RWPE2 (cell line): ENCODE measurements around the gene UEVLD.

Experiments used
- ATAC-seq: fragments of 200-7000 bp; cut with Tn5 transposase; 3 replicates; pipeline ENCODE4 v1.9.1; 2021; ENCODE audit warnings: low read depth
- DNase-seq: peaks from one replicate; pipeline ENCODE4 v3.0.0-alpha.2; 2020; ENCODE audit warnings: low spot score
- H3K27ac ChIP-seq: fragments of 450-650 bp; 2 replicates; pipeline ENCODE4 v1.5.1; 2017; ENCODE audit warnings: mild to moderate bottlenecking; ENCODE audit not compliant: poor library complexity, severe bottlenecking
- H3K27me3 ChIP-seq: fragments of 250-450 bp; sonication (Bioruptor Pico); 2 replicates; pipeline ENCODE4 v1.5.1; 2021; ENCODE audit warnings: mild to moderate bottlenecking, moderate library complexity; ENCODE audit not compliant: insufficient read depth, poor library complexity, severe bottlenecking
- H3K36me3 ChIP-seq: fragments of 250-450 bp; sonication (Bioruptor Pico); 2 replicates; pipeline ENCODE4 v1.5.1; 2020; ENCODE audit warnings: low read depth, mild to moderate bottlenecking, moderate library complexity
- H3K4me1 ChIP-seq: fragments of 250-450 bp; sonication (Bioruptor Pico); 2 replicates; pipeline ENCODE4 v1.5.1; 2021; ENCODE audit warnings: mild to moderate bottlenecking, moderate library complexity; ENCODE audit not compliant: insufficient read depth, poor library complexity, severe bottlenecking
- H3K4me3 ChIP-seq: fragments of 250-450 bp; sonication (Bioruptor Pico); 2 replicates; pipeline ENCODE4 v1.5.1; 2021; ENCODE audit warnings: mild to moderate bottlenecking, moderate library complexity; ENCODE audit not compliant: severe bottlenecking
- H3K9me3 ChIP-seq: fragments of 250-450 bp; sonication (Bioruptor Pico); 2 replicates; pipeline ENCODE4 v1.5.1; 2021; ENCODE audit warnings: mild to moderate bottlenecking, moderate library complexity; ENCODE audit not compliant: severe bottlenecking
- TF ChIP-seq, protein P1 (sequence below): fragments of 450-650 bp; IDR thresholded peaks from one replicate; pipeline ENCODE4 v1.5.1; 2017; ENCODE audit warnings: mild to moderate bottlenecking, moderate library complexity; ENCODE audit not compliant: poor library complexity, severe bottlenecking

UEVLD gene

GRCh38 chr11:18526521-18527296 is 61.8 kb downstream of the UEVLD start, which contains the start of gene TSG101:
Gene TSG101, minus strand, starts transcription at chr11:18526942. Its CDS starts 126 bp downstream, at chr11:18526816.
- Histone ChIP-seq H3K4me3 (peak within 1 kb of the TSS; percentile 72), H3K27me3 (no peaks in the 10 kb centered on the region), H3K36me3 (peaks cover 40% of the 10 kb centered on the region), H3K4me1 (peaks cover 18% of the 10 kb centered on the region), H3K27ac (peak within 1 kb of the TSS; percentile 80), H3K9me3 (no peaks in the 10 kb centered on the region)
- ATAC-seq (peak; percentile 91), DNase-seq (peak; percentile 91)
- TF ChIP-seq, protein P1, sequence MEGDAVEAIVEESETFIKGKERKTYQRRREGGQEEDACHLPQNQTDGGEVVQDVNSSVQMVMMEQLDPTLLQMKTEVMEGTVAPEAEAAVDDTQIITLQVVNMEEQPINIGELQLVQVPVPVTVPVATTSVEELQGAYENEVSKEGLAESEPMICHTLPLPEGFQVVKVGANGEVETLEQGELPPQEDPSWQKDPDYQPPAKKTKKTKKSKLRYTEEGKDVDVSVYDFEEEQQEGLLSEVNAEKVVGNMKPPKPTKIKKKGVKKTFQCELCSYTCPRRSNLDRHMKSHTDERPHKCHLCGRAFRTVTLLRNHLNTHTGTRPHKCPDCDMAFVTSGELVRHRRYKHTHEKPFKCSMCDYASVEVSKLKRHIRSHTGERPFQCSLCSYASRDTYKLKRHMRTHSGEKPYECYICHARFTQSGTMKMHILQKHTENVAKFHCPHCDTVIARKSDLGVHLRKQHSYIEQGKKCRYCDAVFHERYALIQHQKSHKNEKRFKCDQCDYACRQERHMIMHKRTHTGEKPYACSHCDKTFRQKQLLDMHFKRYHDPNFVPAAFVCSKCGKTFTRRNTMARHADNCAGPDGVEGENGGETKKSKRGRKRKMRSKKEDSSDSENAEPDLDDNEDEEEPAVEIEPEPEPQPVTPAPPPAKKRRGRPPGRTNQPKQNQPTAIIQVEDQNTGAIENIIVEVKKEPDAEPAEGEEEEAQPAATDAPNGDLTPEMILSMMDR = no peak

- no peaks in the 10 kb centered on the region for H3K27me3 ChIP-seq
- DNase-seq (no peak), ATAC-seq (no peak; the same call in 2 of the 3 replicates)
- peaks cover 34% of the 10 kb centered on the region for H3K36me3 ChIP-seq
- H3K4me1 ChIP-seq = peaks cover 13% of the 10 kb centered on the region
- H3K27ac ChIP-seq = peak overlapping the region; percentile 80
- TF ChIP-seq, protein P1 = no peak
- H3K9me3 ChIP-seq = no peaks in the 10 kb centered on the region
- H3K4me3 ChIP-seq = peak overlapping the region; percentile 72
These were observed 62.4 kb downstream of the UEVLD start for GRCh38 chr11:18526130-18526520.

DNA sequence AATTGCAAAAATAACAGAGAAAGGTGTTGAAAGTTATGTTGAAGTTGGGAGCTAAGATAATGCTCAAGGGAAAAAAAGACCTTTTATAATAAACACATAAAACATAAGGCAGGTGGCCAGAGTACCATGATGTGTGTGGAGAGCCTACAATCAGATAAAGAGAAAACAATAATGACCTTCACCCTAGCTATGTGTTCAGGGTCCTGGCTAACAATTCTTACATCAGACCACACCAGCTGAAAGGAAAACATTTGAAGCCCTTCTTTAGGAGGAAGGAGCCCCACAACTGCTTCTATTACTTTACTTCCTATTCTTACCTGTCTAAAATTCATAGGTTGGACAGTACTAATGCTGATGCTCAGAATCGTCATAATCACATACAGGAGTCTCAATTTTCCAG is 64.3 kb downstream of the UEVLD start:
- H3K36me3 ChIP-seq = peaks cover 21% of the 10 kb centered on the region
- H3K9me3 ChIP-seq = no peaks in the 10 kb centered on the region
- H3K27me3 ChIP-seq = no peaks in the 10 kb centered on the region
- H3K4me1 ChIP-seq = peaks cover 5% of the 10 kb centered on the region
- H3K27ac ChIP-seq = no peak overlapping the region
- H3K4me3 ChIP-seq = no peak overlapping the region
- DNase-seq (no peak), ATAC-seq (no peak)
- TF ChIP-seq, protein P1 = no peak

DNA sequence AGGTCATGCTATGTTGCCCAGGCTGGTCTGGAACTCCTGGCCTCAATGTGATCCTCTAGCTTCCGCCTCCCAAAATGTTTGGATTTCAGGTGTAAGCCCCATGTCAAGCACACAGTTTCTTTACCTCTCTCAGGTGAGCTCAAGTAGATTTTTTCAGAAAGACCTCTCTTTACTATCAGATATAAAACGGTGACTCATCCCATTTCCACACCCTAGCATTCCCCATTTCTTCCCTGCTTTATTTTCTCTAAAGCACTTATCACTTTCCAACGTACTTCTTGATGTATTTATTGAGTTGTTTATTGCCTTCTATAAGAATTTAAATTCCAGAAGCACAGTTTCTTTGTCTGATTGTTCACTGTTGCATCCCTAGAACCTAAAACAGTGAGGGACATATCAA is 65.5 kb downstream of the UEVLD start:
- peaks cover 5% of the 10 kb centered on the region for H3K4me1 ChIP-seq
- TF ChIP-seq, protein P1 = no peak
- DNase-seq = no peak
- H3K9me3 ChIP-seq = no peaks in the 10 kb centered on the region
- H3K36me3 ChIP-seq = peaks cover 22% of the 10 kb centered on the region
- no peak for ATAC-seq
- no peak overlapping the region for H3K27ac ChIP-seq
- H3K4me3 ChIP-seq = no peak overlapping the region
- no peaks in the 10 kb centered on the region for H3K27me3 ChIP-seq

GRCh38 chr11:18522388-18522787 is 66.1 kb downstream of the UEVLD start:
- Histone ChIP-seq H3K4me1 (peaks cover 5% of the 10 kb centered on the region), H3K4me3 (no peak overlapping the region), H3K27me3 (no peaks in the 10 kb centered on the region), H3K27ac (no peak overlapping the region), H3K9me3 (no peaks in the 10 kb centered on the region), H3K36me3 (peaks cover 29% of the 10 kb centered on the region)
- ATAC-seq (no peak), DNase-seq (no peak)
- TF ChIP-seq, protein P1 = no peak
